HG03575 (cell line): ENCODE measurements around the gene RTP1.
"Not testable (repeated sequence)": the region's sequence is repeated elsewhere in the genome, so short reads cannot be mapped to it uniquely, and the experiment has no call there.

Experiments used
- ATAC-seq: cut with Tn5 transposase; IDR thresholded peaks from one replicate; pipeline ENCODE4 v1.9.1; 2021; ENCODE audit not compliant: unreplicated experiment, insufficient number of reproducible peaks, low FRiP score; ENCODE audit errors: extremely low read depth

The RTP1 gene

GRCh38 chr3:187193181-187193580 is 4.1 kb upstream of the RTP1 start:
- no peak for ATAC-seq

- ATAC-seq = no peak
Measured at GRCh38 chr3:187196573-187197334, 532 bp upstream of the RTP1 start.

DNA sequence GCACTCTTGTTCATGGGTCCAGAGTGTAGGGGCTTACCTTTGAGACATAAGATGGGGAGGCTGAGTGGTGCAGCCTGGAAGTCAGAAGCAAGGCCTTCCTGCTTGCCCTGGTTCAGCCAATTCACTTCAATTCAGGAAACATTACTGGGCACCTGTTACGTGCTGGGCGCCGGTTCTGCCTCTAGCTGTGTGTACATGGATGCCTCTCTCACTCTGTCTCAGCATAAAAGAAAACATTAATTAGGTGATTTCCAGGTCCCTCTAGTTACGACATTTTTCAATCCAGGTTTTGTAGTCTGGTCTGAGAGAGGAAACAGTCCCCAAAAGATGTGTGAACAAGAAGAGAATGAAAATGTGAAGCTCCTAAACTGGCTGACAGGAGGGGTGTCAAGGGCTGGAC is 1.2 kb downstream of the RTP1 start:
- ATAC-seq = no peak

GRCh38 chr3:187199463-187200050 is 2.3 kb downstream of the RTP1 start:
- not testable (repeated sequence) for ATAC-seq

- no peak for ATAC-seq
Measured at GRCh38 chr3:187205683-187206082, 8.4 kb downstream of the RTP1 start.

- ATAC-seq = no peak
Measured at GRCh38 chr3:187207062-187207461, 9.8 kb downstream of the RTP1 start.

- no peak for ATAC-seq
Measured at GRCh38 chr3:187207624-187208023, 10.3 kb downstream of the RTP1 start.

GRCh38 chr3:187208159-187208558 is 10.9 kb downstream of the RTP1 start:
- ATAC-seq = no peak

DNA sequence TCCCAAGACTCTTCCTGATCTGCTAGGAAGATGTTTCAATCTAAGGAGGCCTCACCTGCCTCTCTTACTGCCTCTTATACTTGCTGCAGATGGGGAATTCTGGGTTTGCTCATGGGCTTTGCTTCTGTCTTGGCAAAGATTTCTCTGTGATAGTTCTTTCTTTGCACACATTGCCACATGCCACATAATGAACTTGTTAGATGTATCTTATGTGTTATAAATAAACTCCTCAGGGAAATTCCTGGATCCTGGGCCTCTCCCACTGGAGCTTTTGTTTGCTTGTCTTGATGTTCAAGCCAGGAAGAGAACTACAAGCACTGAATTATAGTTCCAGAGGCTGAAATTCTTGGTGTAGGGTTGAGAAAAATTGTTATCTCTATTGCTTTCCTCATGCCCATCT is 12.2 kb downstream of the RTP1 start:
- ATAC-seq = no peak

DNA sequence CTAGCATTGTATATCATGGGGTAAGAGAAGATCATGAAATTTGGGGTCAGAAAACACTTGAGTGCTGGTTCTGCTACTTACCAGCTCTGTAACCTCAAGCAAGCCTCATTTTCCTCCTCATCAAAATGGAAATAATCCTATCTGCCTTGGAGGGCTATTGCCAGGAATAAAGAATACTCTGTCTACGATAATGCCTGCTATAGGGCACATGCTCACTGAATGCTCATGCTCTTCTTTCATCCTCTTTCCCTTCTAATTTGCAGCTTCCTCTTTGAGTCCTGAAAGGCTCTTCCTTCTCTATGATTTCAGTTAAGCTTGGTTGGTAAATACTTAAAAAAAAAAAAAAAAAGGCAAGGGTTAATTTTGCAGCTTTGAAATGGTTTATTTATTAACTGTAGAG is 12.8 kb downstream of the RTP1 start:
- ATAC-seq = no peak

DNA sequence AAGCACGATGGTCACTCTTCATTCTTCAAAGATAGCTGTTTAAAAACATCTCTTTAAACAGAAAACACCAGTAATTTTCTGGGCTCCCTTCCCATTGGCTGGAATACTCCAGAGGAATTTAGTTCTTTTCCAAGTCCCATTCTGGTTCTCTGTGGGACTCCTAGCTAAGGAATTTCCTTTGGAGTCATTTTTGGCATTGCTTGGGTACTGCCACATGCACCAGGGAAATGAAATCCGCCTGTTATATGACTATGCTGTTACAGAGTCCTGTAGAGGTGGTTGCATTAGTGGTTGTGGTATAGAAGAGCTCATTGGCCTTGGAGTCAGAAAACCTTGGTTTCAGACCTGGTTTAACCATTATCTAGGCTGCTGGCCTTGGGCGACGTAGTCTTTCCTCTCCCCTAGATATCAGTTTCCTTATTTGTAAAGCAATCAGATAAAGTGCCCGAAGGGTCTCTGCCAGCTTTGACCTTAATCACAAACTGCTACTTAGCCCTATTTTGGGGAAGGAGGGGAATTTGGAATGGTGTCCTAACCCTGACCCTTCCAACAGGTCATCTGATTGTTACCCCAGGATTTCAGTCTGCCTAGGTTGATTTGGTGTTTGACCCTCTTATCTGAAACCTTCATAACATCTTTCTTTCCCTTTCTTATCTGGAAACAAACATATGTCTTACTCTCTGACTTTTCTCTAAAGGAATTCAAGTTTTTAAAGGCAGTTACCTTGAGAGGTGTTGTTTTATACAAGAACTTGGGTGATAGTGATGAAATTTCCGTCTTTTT is 13.4 kb downstream of the RTP1 start:
- no peak for ATAC-seq

- no peak for ATAC-seq
Measured at GRCh38 chr3:187211532-187212195, 14.4 kb downstream of the RTP1 start.

DNA sequence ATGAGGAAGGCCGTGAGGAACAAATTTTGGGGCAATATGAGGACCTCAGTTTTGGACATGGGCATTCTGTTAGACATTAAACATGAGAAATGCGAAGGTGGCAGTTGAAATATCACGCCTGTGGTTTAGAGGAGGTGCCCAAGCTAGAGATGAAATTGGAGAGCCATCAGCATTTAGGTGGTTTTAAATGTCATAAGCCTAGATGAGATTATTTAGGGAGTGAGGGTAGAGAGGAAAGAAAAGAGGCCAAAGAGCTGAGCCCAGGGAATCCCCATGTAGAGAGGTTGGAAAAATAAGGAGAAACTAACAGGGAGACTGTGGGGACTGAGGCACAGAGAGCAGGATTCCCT is 14.9 kb downstream of the RTP1 start:
- ATAC-seq = no peak

GRCh38 chr3:187212705-187213104 is 15.4 kb downstream of the RTP1 start:
- no peak for ATAC-seq

DNA sequence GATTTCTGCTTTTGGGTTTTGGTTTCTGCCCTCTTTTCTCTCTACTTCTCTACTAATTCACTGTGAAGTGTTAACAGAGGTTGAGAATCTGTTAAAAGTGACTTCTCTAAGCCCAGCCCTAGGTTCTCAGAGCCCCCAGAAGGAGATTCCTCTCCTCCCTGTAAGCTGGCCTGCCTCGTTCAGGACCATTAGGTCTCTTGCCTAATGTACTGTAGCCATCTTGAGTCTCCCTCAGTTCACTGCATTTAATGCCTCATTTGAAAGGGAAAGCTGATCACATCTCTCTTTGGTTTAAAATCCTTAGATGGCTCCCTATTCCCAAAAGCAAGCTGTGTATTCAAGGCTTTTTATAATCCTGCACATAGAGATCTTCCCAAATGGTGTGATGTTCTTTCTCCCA is 16.3 kb downstream of the RTP1 start:
- ATAC-seq = no peak

- ATAC-seq = no peak
Measured at GRCh38 chr3:187215460-187215859, 18.2 kb downstream of the RTP1 start.

- ATAC-seq = no peak
Measured at GRCh38 chr3:187222801-187223200, 25.5 kb downstream of the RTP1 start.

DNA sequence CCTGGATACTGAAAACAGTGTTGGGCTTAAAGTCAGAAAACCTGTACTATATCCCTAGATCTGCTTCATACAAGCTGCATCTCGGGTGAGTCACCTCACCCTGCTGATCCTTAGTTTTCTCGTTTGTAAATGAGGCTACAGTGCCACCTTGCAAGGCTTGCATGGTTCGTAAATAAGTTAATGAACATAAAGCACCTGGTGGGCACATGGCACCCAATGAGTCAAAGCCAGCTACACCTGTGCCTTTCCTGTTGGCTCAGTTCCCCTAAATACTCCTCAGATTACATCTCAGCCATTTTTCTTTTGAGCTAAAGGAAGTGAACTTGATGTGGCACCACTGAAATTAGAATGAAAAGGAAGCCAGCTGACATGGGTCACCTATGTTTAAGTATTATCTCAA is 26.5 kb downstream of the RTP1 start:
- ATAC-seq = no peak

DNA sequence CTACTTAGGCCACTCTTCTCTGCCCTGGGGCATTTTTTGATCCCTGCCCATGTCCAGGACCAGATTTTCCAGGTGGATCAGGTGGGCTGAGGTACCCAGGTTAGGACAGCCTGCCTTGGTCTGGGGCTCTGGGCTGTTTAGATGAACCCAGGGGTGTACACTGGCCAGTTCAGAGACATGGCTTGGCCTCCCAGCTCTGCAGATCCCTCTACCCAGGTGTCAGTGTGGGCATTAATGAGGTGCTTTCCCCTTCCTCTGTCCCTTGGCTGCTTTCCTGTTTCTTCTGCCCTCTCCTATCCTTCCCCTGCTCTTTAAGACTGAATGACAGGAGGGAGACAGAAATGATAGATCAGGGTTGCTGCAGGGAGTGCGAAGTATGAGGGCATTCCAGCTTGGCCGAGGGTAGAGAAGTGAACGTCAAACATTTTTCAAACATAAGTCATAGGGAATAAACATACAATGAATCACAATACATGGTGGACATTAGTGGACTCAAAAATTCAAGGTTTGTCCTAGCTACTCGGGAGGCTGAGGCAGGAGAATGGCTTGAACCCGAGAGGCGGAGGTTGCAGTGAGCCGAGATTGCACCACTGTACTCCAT is 30.5 kb downstream of the RTP1 start:
- ATAC-seq = no peak
